8988T (cell line): ENCODE data around the gene COX8A.

Experiments used
- DNase-seq: peaks from one replicate; pipeline ENCODE4 v3.0.0; 2011

Gene COX8A

DNA sequence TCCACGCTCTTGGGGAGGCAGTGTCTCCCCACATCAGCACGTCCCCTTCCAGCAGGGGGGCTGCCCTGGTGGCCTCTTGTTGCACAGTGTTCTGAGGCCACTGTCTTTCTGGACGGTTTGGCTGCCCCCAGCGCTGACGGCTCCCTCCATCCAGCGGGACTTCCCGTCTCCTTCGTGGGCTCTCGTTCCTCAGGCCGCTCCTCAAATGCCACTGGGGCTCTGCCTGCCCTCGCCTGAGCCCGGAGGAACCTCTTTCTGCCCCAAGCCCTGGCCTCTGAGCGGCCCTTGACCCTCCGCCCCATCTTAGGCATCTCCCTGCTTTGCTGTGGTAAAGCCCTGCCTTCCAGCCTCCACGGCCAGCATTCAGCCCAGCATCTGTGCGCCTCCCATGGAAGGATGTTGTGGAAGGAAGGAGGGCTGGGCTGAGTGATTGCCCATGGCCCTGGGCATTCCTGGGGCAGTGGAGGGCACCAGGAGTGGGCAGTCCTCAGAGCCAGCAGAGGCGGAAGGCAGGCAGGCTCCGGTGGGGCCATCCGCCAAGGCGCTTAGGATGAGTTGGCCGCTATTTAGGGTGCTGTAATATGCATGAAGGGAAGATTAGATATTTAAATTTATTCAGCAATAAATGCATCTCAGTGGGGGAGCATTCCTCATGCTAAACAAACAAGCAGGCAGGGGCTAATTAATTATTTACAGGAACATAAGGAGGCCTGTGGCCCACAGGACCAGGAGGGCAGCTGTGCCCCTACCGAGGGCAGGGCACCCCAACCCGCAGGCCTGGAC lies 29.6 kb downstream of the COX8A start:
- DNase-seq: peak; percentile 54

DNA sequence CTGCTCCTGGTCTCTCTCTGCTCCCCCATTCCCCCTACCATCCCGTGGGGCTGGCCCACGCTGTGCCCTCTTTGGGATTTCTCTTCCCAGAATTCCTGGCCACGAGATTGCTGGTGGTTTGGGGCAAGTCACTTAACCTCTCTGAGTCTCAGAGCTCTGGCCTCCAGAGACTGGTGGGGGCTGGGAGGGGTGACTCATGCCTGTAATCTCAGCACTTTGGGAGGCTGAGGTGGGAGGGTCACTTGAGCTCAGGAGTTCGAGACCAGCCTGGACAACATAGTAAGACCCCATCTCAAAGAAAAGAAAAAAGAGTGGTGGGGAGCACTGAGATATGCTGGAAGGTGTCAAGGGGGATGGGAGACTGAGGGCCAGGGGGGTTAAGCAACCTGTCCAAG lies 30.2 kb downstream of the COX8A start:
- peak; percentile 44 for DNase-seq

DNA sequence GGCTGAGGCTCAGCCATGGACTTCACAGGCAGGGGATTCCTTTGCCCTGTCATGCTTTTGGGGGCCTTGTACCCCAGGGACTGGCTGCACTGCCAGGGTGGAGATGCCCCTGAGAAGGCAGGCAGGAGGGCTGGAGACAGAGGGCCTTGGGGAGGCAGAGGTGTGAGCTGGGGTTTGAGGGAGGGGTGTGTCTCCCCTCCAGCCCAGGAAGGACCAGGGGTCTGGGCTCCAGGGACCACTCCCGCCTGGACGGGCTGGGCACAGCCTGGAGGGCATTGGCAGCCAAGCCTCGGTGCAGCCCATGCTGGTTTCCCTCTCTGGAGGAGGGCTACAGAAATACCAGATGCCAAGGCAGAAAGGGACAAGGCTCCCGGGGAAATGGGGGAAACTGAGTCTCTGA lies 31.3 kb downstream of the COX8A start:
- DNase-seq: peak; percentile 33

DNA sequence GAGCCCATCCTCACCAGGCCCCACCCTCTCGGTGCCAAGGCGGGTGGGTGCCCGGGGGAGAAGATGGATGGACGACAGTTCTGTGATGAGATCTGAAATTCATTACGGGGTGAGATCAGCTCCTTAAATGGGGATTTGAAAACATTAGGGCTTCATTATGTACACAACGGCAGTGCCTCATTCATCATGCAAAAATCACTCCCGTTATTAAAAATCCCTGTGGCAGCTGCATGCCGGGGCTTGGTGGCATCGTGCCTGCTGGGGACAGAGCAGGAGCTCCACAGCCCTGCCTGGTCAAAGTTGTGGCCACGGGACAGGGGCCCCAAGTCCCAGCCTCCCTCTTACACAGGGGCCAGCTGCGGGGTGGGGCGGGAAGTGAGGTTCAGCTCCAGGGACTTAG lies 32.0 kb downstream of the COX8A start:
- peak; percentile 55 for DNase-seq

DNA sequence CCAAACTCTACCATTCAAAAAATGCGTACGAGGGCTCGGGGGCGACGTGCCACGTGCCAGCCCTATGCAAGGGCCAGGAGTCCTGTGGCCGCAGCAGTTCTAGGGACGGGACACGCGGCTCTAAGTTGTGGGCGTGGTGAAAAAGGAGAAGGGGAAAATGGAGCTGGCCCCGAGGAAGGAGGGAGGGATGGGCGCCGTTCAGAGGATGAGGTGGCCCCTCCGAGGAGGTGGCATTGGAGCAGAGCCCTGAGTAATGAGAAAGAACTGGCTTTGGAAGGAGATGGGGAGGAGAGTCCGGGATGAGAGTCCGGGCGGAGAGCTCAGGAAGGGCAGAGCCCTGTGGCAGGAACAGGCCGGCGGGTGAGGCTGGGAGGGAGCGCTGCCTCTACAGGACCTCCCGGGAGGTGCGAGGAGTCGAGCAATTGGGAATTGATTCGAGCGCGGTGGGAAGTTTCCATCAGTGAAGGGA lies 32.8 kb downstream of the COX8A start:
- DNase-seq: peak; percentile 98

GRCh38 chr11:64007629-64008282 lies 33.3 kb downstream of the COX8A start:
- DNase-seq: no peak

DNA sequence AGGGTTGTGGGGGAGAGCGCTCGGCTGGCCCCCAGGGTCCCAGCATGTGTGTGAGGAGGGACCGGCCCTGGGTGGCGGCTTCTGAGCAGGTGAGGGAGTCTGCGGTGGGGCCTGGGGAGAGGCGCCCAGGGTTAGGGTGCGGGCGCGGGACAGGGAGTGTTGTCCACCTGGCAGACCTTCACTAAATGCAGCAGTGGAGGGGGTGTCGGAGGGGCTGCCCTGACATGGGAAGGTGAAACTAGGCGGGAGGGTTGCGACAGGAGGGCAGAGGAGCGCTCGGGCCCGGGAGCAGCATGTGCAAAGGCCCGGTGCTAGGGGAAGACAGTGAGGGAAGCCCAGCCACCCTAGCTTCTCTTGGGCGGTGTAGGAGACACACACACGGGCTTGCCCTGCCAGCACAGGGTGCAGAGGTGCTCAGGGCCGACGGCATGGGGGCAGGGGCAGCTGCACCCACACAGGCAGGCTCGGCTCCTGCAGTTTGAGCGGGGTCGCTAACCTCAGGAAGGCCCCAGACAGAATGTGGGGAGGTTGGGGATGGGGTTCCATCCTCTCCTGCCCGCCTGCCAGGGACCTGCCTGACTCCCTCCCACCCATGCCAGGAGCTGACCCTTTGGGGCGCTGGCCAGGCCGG lies 34.0 kb downstream of the COX8A start:
- no peak for DNase-seq

- DNase-seq: peak; percentile 47
These were observed 34.7 kb downstream of the COX8A start for GRCh38 chr11:64008914-64009633.

- DNase-seq: peak; percentile 23
These were observed 35.3 kb downstream of the COX8A start for GRCh38 chr11:64009710-64010109.

DNA sequence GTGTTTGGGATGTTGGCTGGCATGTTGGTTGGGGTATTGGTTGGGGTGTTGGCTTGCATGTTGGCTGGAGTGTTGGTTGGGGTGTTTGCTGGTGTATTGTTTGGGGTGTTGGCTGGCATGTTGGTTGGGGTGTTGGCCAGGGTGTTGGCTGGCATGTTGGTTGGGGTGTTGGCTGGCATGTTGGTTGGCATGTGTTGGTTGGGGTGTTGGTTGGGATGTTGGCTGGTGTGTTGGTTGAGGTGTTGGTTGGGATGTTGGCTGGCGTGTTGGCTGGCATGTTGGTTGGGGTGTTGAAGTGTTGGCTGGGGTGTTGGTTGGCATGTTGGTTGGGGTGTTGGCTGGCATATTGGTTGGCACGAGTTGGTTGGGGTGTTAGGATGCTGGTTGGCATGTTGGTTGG lies 36.4 kb downstream of the COX8A start:
- DNase-seq: no peak

DNA sequence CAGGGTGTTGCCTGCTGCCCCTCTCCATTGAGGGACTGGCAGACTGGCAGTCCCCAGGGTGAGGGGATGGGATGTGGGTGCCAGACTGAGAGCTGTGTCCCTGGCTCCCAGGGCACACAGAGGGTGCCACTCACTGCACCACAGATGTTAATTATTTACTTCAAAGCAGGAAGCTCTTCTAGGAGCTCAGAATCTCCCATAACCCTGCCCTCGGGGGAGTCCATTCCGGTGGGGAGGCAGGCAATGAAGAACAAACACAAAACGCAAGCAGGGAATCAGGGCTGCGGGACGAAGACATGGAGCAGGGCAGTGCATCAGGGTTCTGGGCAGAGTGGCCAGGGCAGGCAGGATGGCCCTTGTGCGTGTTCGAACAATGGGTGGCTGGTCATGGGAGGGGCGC lies 37.0 kb downstream of the COX8A start:
- peak; percentile 29 for DNase-seq

DNA sequence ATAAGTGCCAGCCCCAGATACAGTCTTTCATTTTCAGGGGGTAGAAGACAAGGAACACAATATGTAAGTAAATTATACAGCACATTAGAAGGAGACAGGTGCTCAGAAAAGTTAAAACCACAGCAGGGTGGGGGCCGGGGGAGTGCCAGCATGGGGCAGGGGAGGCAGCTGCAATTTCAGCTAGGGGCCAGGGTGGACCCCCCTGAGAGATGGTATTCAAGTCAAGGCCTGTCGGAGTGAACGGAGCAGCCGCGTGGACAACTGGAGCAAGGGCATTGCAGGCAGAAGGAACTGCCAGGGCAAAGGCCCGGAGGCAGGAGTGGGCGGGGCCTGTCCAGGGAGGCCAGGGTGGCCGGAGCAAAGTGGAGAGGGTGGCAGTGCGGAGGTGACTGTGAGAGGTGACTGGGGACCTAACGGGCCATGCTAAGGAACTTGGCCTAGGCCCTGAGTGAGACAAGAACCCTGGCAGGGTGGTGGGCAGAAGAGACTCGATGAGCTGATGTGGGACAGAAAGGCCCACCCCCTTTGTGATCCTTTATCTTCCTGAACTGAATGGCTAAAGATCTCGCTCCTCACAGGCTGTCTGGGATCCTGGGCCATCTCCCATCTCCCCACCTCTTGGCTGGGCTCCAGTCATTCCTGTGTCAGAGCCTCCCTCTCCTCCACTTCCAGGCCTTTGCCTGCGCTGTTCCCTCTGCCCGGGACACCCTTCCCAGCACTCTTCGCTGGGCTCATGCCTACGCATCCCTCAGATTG lies 38.9 kb downstream of the COX8A start:
- peak; percentile 52 for DNase-seq

DNA sequence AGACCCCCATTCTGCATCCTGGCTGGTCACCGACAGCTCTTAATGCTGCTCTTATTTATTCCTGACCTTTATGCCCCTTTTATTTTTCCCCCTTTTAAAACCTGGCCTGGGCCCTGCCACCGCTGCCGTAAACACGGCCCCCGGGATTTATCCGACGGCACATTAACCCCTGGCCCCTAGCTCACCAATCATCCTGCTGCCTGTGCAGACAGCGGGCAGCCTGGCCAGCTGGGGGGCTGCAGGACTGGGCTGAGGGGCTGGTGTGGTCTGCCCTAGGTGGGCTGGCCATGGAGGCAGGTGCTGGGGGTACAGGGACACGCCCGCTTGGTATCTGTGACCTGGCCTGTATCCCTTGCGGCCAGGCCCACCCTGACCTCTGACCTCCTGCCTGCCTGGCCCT lies 39.9 kb downstream of the COX8A start:
- no peak for DNase-seq

DNA sequence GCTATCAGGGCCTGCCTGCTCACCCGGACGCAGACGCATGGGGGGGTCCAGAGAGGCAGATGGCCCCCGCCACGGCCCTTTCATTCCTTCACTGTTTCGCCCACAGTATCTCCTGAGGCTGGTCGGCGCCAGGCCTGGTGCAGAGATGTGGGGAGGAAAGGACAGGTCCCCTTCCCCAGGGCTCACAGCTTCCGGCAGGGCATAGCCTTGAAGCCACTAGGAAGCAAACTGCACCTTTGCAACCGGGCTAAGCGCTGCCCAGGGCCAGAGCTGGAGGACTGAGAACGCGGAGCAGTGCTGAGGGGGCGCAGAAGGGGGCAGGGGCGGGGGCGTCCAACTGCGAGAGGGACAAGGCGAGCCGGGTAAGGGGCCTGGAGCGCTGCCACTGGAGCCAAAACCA lies 41.1 kb downstream of the COX8A start:
- DNase-seq: no peak

DNA sequence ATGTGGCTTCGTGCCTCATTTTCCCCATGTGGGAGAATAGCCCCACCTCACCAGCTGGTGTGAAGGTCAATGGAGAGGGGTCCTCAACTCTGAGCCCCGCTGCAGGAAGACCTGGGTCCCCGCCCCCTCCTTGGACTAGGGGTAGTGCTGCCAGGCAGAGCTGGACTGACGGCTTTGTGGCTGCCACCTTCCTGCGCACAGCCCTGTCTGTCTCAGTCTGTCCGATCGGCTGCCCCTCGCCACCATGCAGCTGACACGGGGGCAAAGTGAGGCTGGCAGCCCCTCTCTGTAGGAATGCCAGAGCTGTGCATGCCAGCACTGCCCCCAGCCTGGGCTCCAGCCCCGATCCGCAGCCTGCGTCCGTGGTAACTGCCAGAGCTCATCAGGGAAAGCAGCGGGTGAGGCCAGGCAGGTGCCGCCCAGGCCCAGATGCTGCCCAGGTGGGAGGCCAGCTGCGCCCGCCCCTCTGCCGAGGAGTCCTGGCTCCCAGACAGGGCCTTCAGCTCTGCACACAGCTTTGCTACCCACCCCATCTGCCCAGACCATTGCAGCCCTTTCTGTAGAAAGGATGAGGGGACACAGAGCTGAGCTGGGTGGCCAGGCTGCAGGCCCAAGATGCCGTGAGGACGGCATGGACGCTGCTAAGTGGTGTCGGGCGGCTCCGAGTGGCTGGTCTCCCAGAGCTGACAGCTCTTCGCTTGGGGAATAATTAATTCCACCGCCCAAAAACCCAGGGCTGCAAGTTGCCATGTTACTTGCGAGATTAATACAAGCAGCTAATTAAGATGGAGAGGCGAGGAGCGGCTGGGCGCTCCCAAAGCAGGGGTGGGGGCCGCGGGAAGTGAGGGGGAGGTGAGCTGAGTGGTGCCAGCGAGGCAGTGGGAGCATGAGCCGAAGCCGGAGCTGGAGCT lies 41.8 kb downstream of the COX8A start:
- peak; percentile 34 for DNase-seq

DNA sequence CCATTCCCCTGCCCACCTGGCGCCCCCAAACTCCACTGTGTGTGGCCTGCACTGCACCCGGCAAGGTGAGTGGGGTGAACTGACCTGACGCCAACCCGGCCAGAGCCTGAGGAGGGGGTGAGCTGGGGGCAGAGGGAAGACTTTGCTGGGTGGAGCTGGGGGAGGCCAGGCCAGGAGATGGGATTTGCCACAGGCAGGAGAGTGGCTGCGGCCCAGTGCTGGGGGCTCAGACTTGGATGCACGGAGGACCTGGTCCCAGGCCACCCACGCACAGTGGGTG lies 43.5 kb downstream of the COX8A start:
- no peak for DNase-seq

DNA sequence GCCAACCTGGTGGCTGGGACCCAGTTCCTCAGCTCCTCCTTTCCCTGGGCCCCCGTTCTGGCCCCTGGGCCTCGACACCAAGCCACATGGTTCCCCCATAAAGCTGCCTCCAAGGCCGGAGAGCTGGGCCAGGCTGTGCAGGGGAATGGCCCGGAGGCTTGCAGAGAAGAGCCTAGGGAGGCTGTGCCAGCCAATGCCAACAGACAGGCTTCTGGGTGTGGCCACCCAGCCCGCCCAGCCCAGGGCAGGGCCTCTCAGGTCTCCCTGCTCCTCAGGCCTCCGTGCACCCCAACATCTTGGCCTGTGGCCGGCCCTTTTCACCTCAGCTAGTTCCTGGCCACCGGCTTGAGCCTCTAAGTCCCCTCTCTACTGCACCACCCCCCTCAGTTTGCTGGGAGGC lies 43.9 kb downstream of the COX8A start:
- DNase-seq: no peak

DNA sequence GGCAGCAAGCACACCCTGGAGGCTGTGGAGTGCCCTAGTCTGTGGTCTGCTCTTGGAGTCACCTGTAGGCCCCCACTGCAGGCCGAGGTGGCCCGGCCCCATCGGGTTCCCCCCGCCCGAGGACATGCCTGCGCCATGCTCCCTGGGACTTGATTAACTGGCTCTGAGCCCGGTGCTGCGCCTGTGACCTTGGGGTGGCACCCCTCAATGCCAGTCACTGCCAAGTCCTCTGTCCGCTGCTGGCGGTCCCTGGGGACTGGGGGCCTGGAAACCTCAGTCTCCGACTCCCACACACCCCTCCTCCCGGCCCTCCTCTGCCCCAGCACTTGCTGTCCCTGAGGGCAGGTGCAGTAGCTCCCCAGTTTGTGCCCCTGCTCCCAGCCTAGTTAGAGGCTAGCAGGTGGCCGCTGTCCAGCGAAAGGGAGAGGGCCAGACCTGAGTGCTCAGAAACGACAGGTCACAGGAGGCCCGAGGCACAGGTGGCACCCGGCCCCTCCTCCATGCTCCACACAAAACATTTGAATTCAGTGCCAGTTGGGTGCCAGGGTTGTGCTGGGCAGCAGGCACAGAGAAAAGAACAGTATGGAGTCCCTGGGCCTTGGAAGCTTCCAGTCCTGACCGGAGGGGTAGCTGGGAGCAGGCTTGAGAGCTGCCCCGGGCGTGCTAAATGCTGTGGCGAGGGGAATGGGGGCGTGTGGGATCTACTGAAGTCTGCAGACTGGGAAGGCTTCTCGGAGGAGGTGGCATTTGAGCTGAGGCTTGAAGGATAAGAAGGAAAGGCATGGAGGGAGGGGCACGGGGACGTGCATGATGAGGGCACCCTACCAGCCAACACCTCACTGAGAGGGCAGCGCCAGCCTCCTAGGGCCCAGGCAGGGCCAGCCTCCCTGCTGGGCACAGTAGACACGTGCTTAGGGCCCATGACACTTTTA lies 45.0 kb downstream of the COX8A start:
- DNase-seq: peak; percentile 26

- DNase-seq: no peak
These were observed 46.7 kb downstream of the COX8A start for GRCh38 chr11:64020976-64021756.

DNA sequence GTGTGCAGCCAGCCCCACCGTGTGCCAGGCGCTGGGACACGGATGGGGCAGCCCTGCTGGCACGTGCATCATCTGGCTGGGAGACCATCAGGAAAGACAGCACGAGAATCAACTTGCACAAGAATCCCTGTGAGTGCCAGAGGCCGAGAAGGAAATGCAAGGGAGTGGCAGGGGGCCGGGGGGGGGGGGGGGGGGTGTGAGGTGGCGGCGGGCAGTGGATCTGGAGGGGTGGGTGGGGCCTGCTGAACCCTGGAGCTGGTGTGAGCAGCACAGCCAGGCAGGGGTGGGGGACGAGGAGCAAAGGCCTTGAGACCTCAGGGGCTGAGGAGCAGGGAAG lies 47.3 kb downstream of the COX8A start:
- DNase-seq: no peak
